T47D (cell line): ENCODE results near the gene MYBPC2.

Experiments used
- DNase-seq, 2 experiments: peaks; one replicate each; pipeline versions ENCODE4 v3.0.0 to v3.0.0-alpha.2; 2011 to 2012; ENCODE audit warnings: low read depth in 1 of 2, low spot score in 1 of 2
- JUND ChIP-seq: IDR thresholded peaks from 2 replicates; pipeline ENCODE4 v1.6.1; 2012; ENCODE audit warnings: low read depth
- in situ Hi-C: cut with HindIII; loops from 2 replicates; pipeline ENCODE4 v1.10.0; 2016; ENCODE audit warnings: low sequenced_read_pairs, low pct_unique_long_range_greater_than_20kb

MYBPC2 gene

DNA sequence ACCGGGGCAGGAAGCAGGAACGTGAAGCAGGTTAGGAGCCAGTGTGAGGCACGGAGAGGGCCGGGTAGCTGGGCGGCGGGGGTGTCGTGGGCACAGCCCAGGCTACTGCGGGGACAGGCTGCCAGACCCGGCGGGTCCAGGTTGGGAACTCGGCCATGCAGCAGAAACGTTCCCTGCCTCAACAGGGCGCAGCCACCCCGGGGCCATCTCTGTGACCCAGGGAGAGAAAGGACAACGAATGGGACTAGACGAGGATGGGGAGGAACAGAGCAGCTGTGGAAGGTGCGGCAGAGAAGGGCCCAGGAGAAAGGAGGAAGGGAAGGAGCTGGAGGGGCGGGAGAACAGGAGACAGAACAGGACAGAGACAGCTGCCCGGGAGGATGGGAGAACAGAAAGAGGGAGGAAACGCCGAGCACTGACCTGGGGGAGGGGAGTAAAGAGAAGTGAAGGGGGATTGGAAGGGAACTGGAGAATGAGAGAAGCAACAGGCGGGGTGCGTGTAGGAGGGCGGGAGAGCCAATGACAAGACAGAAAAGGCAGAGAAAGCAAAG lies 56.8 kb downstream of the MYBPC2 start:
- no peak for TF ChIP-seq JUND
- no peak for DNase-seq

DNA sequence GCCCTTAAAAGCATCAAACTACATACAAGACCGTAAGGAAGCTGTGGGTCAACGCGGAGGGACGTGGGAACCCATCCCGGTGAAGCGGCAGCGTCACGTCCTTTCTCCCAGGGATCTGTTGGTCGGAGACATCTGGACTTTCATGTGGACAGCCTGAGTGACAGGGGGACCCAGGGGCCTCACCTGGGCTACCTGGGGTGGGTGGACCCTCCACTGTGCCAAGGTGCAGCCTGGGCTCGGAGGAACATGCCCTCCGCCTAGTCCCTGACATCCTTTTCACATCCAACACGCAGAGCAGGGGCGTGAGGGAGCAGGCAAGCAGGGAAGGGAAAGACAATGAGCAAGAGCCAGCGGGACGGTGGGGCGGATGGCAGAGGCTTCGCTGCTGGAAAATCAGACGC lies 57.7 kb downstream of the MYBPC2 start:
- in situ Hi-C loops, result no loop called here
- TF ChIP-seq JUND, result no peak

More for the DNA sequence above, 56.8 kb downstream of the MYBPC2 start:
- in situ Hi-C loops, result no loop called here

DNA sequence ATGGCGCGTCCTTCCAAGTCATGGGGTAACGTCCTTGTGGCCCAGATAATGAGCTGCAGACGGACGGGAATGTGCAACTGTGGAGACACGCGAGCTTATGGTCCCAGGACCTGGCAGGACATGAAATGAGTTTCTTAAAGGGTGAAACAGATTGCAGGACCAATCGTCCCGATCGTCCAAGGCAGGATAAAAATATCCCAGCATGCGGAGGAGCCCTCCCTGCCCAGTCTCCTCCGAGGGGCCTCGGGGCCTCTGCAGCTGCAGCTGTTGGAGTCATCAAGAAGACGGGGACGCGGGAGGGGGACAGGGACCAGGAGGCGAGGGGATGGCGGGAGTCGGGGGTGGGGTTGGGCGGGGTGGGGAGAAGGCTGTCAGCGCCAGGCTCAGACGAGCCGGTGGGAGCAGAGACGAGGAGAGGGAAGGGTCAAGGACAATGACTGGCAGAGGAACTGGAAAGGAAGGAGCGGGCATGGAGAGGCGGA lies 58.3 kb downstream of the MYBPC2 start:
- DNase-seq, result no peak
- in situ Hi-C loops, result no loop called here
- TF ChIP-seq JUND, result no peak

More for the DNA sequence above, 57.7 kb downstream of the MYBPC2 start:
- DNase-seq, result no peak

DNA sequence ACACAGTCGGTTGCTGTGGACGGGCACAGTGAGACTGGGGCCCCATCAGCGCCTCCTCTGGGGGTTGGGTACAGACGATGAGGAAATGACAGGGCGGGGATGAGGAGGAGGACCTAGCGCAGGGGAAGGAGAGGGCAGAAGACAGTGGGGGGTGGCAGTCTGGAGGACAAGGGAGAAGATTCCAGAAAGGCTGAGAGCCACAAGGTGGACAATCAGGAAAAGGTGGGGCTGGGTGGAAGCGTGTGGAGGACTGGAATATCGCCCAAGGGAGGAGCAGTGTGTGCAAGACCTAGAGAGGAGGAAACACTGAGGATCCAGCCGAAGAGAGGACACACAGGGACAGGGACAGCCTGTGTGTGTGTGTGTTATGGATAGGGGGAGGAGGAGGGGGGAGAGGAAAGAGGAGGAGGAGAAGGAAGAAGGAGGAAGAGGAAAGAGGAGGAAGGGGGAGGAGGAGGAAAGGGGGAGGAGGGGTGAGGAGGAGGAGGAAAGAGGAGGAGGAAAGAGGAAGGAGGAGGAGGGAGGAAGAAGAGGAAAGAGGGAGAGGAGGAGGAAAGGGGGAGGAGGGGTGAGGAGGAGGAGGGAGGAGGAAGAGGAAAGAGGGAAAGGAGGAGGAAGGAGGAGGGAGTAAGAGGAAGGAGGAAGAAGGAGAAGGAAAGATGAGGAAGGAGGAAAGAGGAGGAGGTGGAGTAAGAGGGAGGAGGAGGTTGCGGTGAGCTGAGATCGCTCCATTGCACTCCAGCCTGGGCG lies 59.8 kb downstream of the MYBPC2 start:
- peak in 1 of 2 experiments; percentile 70 for DNase-seq
- in situ Hi-C loops, result no loop called here
- no peak for TF ChIP-seq JUND

DNA sequence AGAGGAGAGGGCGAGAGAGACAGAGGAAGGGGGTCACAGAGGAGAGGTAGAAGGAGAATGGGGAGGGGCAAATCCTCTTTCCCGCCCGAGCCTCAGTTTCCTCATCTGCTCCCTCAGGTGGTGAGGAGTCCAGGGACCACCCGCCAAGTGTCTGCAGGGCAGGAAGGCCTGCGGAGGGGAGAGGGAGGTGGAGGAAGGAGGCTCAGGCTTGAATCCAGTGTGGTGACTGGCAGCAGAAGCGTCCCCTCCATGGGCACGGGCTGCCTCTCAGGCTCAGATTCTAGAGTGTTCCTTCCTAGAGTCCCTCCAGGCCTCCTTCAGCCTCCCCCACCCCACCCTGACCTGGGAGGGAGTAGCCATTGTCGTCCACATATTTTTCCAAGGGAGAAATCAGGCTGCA lies 60.5 kb downstream of the MYBPC2 start:
- no peak for DNase-seq
- TF ChIP-seq JUND, result no peak
- in situ Hi-C loops, result no loop called here

DNA sequence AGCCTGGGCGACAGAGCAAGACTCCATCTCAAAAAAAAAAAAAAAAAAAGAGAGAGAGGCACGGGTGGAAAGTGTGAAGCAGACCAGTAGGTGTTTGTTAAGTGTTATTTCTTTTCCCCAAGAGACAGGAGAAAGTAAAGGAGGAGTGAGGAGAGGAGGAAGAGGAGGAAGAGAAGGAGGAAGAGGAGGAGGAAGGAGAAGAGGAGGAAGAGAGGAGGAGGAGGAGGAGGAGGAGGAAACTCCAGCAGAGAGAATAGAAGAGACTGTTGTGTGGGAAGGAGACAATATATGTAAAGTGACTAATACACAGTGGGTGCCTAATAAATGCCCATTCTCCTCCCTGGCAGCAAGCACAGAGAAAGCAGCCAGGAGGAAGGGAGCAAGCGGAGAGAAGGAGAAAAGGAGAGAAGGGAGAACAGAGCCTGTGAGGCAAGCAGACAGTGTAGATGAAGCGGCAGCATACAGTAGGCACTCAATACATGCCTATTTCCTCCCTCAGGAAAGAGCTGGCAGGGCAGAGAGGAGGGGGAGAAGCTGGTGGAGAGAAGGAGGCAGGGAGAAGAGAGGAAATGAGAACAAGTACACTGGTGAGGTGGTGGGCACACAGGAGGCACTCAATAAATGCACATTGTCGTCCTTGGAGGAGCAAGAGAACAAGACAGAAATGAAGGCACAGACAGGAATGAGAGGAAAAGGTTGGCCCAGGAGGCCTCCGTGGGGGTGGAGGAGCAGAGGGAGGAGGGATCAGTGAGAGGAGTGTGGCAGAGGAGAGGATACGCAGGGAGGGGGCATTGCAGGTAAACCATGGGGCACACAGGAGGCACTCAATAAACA lies 61.7 kb downstream of the MYBPC2 start:
- DNase-seq, result no peak
- in situ Hi-C loops, result no loop called here
- no peak for TF ChIP-seq JUND

DNA sequence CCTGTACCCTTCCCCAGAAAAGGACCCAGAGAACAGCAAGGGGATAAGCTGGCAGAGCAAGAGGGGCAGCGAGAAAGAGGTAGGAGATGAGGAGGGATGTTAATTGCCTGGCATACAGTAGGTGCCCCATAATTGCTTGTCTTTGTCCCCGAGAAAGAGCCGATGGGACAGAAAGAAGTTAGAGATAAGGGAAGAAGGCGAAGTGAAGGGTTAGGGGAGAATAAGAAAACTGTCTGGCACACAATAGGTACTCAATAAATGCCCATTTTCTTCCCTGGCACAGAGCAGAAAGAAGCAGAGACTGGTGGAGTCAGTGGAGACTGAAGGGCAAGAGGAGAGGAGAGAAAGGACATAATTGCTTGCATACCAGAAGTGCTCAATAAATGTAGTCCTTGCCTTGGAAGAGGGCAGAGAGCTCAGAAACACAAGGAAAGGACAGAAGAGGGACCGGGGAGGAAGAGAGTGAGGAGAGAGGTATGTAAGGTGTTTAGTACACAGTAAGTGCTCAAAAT lies 62.4 kb downstream of the MYBPC2 start:
- in situ Hi-C loops, result no loop called here
- no peak for DNase-seq
- TF ChIP-seq JUND, result no peak

DNA sequence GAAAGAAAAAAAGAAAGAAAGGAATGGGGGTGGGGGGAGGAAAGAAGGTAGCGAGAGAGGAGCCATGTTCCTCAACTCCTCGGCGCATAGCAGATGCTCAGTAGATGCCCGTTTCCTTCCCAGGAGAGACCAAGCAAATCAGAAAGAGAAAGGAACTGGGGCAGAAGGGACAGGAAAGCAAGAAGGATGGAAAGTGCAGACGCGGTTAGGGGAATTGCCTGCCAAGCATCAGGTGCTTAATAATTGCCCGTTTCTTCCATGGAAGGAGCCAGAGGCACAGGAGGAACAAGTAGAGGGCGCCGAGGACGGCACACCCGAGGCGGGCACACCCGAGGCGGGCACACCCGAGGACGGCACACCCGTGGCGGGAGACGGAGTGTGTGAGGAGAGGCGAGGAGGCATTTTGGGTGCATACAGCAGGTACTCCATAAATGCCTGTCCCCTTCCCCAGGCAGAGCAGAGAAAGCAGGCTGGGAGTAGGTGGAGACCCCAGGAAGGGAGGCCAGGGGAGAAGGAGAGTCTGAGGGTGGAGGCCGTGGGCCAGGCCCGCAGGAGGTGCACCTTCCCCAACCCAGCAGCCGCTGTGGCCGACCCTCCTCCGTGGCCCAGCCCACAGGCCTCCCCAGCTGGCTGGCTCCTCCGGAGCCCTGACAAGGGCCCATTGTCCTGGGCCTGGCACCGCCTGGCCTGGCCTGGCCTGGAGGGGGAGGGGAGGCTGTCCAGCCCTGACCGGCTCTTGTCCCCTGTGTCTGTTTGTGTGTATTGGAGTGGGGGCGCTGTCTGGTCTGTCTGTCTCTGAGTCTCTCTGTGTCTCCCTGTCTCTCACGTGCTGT lies 63.7 kb downstream of the MYBPC2 start:
- no peak for TF ChIP-seq JUND
- in situ Hi-C loops, result no loop called here
- DNase-seq, result no peak

DNA sequence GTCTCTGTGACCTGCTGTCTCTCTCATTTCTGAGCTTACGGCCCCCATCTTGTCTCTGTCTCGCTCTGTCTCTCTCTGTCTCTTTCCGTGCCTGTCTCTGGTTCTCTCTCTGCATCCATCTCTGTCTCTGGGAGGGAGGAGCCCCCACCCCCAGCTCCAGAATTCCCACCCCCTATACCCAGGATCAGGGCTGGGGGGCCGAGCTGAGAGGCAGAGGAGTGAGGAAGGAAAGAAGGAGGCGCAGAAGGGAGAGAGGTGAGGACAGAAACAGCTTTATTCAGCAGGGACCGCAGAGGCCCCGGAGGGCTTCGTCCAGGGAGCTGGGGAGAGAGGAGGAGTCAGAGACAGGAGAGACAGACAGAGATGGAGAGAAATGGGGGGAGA lies 64.3 kb downstream of the MYBPC2 start:
- TF ChIP-seq JUND, result no peak
- DNase-seq, result no peak
- in situ Hi-C loops, result no loop called here

DNA sequence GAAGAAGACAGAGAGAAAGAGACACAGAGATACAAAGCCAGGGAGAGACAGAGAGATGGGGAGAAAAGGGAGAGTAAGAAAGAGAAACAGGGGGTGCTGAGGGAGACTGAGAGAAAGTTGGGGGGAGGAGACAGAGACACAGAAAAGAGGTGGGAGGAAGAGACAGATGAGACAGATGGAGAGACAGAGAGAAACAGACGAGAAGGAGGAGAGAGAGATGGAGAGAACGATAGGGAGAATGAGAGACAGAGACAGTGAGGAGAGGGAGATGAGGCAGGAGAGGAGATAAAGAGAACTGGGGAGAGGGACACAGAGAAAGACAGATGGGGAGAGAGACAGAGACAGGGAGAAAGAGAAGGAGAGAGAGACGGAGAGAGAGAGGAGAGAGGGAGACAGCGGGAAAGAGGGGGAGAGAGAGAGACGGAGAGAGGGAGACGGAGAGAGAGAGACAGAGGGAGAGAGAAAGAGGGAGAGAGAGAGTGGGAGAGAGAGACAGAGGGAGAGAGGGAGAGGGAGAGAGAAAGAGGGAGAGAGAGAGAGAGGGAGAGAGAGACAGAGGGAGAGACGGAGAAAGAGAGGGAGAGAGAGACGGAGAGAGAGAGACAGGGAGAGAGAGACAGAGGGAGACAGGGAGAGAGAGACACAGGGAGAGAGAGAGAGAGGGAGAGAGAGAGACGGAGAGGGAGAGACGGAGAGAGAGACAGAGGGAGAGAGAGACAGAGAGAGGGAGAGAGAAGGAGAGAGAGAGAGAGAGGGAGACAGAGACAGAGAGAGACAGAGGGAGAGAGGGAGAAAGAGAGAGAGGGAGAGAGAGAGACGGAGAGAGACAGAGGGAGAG lies 65.7 kb downstream of the MYBPC2 start:
- in situ Hi-C loops, result no loop called here
- no peak for TF ChIP-seq JUND
- DNase-seq, result no peak

DNA sequence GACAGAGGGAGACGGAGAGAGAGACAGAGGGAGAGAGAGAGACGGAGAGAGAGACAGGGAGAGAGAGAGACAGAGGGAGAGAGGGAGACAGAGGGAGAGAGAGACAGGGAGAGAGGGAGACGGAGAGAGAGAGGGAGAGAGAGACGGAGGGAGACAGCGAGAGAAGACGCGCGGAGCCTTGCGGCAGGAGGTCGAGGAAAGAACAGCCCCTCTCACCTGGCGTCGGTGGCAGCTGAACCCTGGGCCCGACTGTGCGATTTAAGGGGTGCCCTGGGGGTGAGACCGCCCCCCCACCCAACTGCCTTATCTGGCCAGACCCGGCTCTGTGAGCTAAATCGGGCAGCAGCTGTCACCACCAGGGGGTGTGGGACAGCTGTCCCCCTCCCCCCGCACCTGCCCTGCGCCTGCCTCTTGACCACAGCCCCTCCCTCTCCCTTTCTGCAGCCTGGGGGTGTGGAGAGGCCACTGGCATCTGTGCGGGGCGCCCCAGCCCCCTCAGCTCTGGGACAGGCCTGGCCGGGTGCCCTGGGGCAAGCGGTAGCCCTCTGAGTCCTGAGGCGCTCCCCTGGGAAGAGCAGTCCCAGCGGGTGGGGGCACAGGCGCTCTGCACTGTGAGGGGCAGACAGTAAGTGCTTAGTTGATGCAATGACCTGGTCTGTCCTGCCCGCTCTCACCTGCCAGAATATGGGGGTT lies 67.5 kb downstream of the MYBPC2 start:
- in situ Hi-C loops, result no loop called here
- no peak for DNase-seq

More for the DNA sequence above, 67.5 kb downstream of the MYBPC2 start:
- no peak for TF ChIP-seq JUND
